ENCODE results near the gene SPART. TPM values are rescaled to one million over a fixed set of nuclear protein-coding genes. Genes with fewer than 3 reads are reported as not detected.

SPART gene
- total and polyA plus RNA-seq, 3 donors from 2014 or later, result 43.3 to 66.2 (median 48.9) TPM

DNA sequence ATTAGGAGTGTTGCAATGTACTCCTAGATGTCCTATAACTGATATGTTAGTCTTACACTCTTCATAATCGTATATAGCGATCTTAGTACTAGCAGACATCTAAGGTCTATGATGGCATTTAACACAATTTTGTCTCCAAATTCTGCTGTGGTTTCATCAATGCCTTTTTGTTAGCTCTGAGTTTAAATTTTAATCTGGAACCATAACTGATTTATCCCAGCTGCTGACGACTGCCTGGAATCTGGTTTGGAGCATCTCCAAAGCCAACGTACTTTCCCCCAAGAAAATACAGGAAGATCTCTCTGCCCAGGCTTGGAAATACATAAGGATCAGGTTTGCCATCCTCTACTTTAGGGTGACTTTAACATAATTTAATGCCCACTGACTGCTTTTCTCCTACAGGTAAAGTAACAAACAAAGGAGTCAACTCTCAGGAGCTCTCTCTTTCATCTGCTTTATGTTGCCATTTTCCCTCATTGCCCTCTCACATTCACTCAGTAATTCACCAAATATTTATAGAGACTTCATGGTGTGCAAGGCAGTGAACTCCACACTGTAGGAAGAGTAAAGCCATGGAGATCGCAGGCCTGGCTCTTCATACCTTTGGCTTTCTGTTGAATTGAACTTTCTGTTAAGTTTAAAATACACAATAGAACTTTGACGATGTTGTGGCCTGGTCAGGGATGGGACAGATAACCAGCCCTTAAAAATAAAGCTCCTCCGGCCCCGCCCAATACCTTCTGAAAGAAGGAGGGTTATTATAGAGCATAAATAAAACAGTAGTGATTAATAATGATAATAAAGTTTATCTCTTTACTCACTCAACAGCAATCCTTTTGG lies 23.3 kb upstream of the SPART start:
- 76 to 84% methylated on average over 8 of the region's 8 CpGs for WGBS, 2 donors
- no peak for TF ChIP-seq POLR2A (IDR thresholded peaks at IDR 0.05)
- TF ChIP-seq, protein P1, sequence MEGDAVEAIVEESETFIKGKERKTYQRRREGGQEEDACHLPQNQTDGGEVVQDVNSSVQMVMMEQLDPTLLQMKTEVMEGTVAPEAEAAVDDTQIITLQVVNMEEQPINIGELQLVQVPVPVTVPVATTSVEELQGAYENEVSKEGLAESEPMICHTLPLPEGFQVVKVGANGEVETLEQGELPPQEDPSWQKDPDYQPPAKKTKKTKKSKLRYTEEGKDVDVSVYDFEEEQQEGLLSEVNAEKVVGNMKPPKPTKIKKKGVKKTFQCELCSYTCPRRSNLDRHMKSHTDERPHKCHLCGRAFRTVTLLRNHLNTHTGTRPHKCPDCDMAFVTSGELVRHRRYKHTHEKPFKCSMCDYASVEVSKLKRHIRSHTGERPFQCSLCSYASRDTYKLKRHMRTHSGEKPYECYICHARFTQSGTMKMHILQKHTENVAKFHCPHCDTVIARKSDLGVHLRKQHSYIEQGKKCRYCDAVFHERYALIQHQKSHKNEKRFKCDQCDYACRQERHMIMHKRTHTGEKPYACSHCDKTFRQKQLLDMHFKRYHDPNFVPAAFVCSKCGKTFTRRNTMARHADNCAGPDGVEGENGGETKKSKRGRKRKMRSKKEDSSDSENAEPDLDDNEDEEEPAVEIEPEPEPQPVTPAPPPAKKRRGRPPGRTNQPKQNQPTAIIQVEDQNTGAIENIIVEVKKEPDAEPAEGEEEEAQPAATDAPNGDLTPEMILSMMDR (IDR thresholded peaks at IDR 0.05), result no peak

GRCh38 chr13:36366031-36366430 lies 19.8 kb upstream of the SPART start:
- TF ChIP-seq, protein P1 (IDR thresholded peaks at IDR 0.05), result no peak
- no peak for TF ChIP-seq POLR2A (IDR thresholded peaks at IDR 0.05)

More for the DNA sequence above, 23.3 kb upstream of the SPART start:
- Histone ChIP-seq H3K4me1 (no peaks in the 10 kb centered on the region), H3K36me3 (ENCODE audit: low read depth, missing control alignments) (no peaks in the 10 kb centered on the region), H3K27me3 (no peaks in the 10 kb centered on the region), H3K27ac (no peak overlapping the region), H3K9me3 (no peaks in the 10 kb centered on the region), H3K4me3 (no peak overlapping the region)
- intact Hi-C loops (cut with DNase I; ENCODE audit: low total_unique reads), result no loop called here
- no peak for DNase-seq

GRCh38 chr13:36363366-36363863 lies 17.2 kb upstream of the SPART start:
- Histone ChIP-seq H3K9me3 (no peaks in the 10 kb centered on the region), H3K4me1 (no peaks in the 10 kb centered on the region), H3K4me3 (no peak overlapping the region), H3K36me3 (ENCODE audit: low read depth, missing control alignments) (no peaks in the 10 kb centered on the region), H3K27ac (no peak overlapping the region), H3K27me3 (no peaks in the 10 kb centered on the region)
- TF ChIP-seq POLR2A (IDR thresholded peaks at IDR 0.05), result no peak
- TF ChIP-seq, protein P1 (IDR thresholded peaks at IDR 0.05), result no peak
- no peak for DNase-seq
- intact Hi-C loops (cut with DNase I; ENCODE audit: low total_unique reads), result no loop called here
- WGBS, 2 donors, result 60% methylated on average over 3 of the region's 3 CpGs

More at GRCh38 chr13:36366031-36366430, 19.8 kb upstream of the SPART start:
- intact Hi-C loops (cut with DNase I; ENCODE audit: low total_unique reads), result no loop called here
- Histone ChIP-seq H3K36me3 (ENCODE audit: low read depth, missing control alignments) (no peaks in the 10 kb centered on the region), H3K4me1 (no peaks in the 10 kb centered on the region), H3K4me3 (no peak overlapping the region), H3K27ac (no peak overlapping the region), H3K9me3 (no peaks in the 10 kb centered on the region), H3K27me3 (no peaks in the 10 kb centered on the region)
- DNase-seq, result no peak
- WGBS, 2 donors, result 75 to 92% methylated on average over 4 of the region's 4 CpGs

- H3K9me3 ChIP-seq, result no peaks in the 10 kb centered on the region
- intact Hi-C loops (cut with DNase I; ENCODE audit: low total_unique reads), result no loop called here
- WGBS, 2 donors, result 46 to 54% methylated on average over 3 of the region's 3 CpGs
- no peaks in the 10 kb centered on the region for H3K36me3 ChIP-seq (ENCODE audit: low read depth, missing control alignments)
- no peak overlapping the region for H3K27ac ChIP-seq
- H3K4me3 ChIP-seq, result no peak overlapping the region
- H3K4me1 ChIP-seq, result no peaks in the 10 kb centered on the region
- DNase-seq, result no peak
- TF ChIP-seq, protein P1 (IDR thresholded peaks at IDR 0.05), result no peak
- TF ChIP-seq POLR2A (IDR thresholded peaks at IDR 0.05), result no peak
- H3K27me3 ChIP-seq, result no peaks in the 10 kb centered on the region
These were observed 16.7 kb upstream of the SPART start for GRCh38 chr13:36362914-36363313.
